HG02623 (cell line): ENCODE results near the gene GLRX2.
"Not testable (repeated sequence)": the region's sequence is repeated elsewhere in the genome, so short reads cannot be mapped to it uniquely, and the experiment has no call there.

ENCODE experiments used
- ATAC-seq: cut with Tn5 transposase; IDR thresholded peaks from one replicate; pipeline ENCODE4 v1.9.1; 2021; ENCODE audit warnings: moderate library complexity; ENCODE audit not compliant: unreplicated experiment

Gene GLRX2

GRCh38 chr1:193066606-193067005 lies 38.6 kb downstream of the GLRX2 start:
- no peak for ATAC-seq

- no peak for ATAC-seq
Measured at GRCh38 chr1:193065954-193066353, 39.3 kb downstream of the GLRX2 start.

- no peak for ATAC-seq
Measured at GRCh38 chr1:193062698-193063463, 42.3 kb downstream of the GLRX2 start.

- ATAC-seq: no peak
Measured at GRCh38 chr1:193060938-193061337, 44.3 kb downstream of the GLRX2 start.

GRCh38 chr1:193060406-193060805 lies 44.8 kb downstream of the GLRX2 start:
- no peak for ATAC-seq

- no peak for ATAC-seq
Measured at GRCh38 chr1:193060115-193060403, 45.2 kb downstream of the GLRX2 start.

- ATAC-seq: peak; percentile 91
Measured at GRCh38 chr1:193059282-193060114, 45.7 kb downstream of the GLRX2 start, which contains the start of the genes RO60 and UCHL5. Gene RO60 (plus strand): TSS chr1:193059612. CDS start chr1:193069055, 9,443 bp downstream. Gene UCHL5 (minus strand): TSS chr1:193059360. CDS start chr1:193059260, 100 bp downstream.

- ATAC-seq: peak; percentile 41
Measured at GRCh38 chr1:193058529-193059281, 46.5 kb downstream of the GLRX2 start.

- no peak for ATAC-seq
Measured at GRCh38 chr1:193054169-193054675, 51.0 kb downstream of the GLRX2 start.

GRCh38 chr1:193048913-193049312 lies 56.3 kb downstream of the GLRX2 start:
- ATAC-seq: not testable (repeated sequence)
